Measurements from ENCODE around the gene ZNF675. TPM values are rescaled to one million over a fixed set of nuclear protein-coding genes. Genes with fewer than 3 reads are reported as not detected.
"Not testable (repeated sequence)": the region's sequence is repeated elsewhere in the genome, so short reads cannot be mapped to it uniquely, and the experiment has no call there.

ZNF675 gene
- 12.9 TPM for total RNA-seq

GRCh38 chr19:23686621-23687423, at the start of gene ZNF675:
Gene ZNF675 (minus strand): TSS chr19:23687212. CDS start chr19:23687033, 179 bp downstream.
- peak; percentile 97 for DNase-seq

- DNase-seq: not testable (repeated sequence)
These were observed 43.9 kb upstream of the ZNF675 start for GRCh38 chr19:23730729-23731465.

- DNase-seq: peak; percentile 3
These were observed 37.1 kb upstream of the ZNF675 start for GRCh38 chr19:23724161-23724560.

- no peak for DNase-seq
These were observed 31.8 kb upstream of the ZNF675 start for GRCh38 chr19:23718802-23719201.

- DNase-seq: no peak
These were observed 29.8 kb upstream of the ZNF675 start for GRCh38 chr19:23716792-23717191.

GRCh38 chr19:23709347-23709746, 22.3 kb upstream of the ZNF675 start:
- DNase-seq: no peak

GRCh38 chr19:23706657-23707056, 19.6 kb upstream of the ZNF675 start:
- no peak for DNase-seq

GRCh38 chr19:23699521-23699860, 12.5 kb upstream of the ZNF675 start:
- DNase-seq: no peak

GRCh38 chr19:23698711-23699520, 11.9 kb upstream of the ZNF675 start:
- DNase-seq: peak; percentile 45

- not testable (repeated sequence) for DNase-seq
These were observed 5.9 kb upstream of the ZNF675 start for GRCh38 chr19:23692937-23693336.

GRCh38 chr19:23673132-23673531, 13.9 kb downstream of the ZNF675 start:
- DNase-seq: no peak

- not testable (repeated sequence) for DNase-seq
These were observed 18.4 kb downstream of the ZNF675 start for GRCh38 chr19:23668606-23669005.

- no peak for DNase-seq
These were observed 21.2 kb downstream of the ZNF675 start for GRCh38 chr19:23665651-23666410.

GRCh38 chr19:23649817-23650216, 37.2 kb downstream of the ZNF675 start:
- not testable (repeated sequence) for DNase-seq

Other genes with a start within 250 kb of the ZNF675 start
- 4.7 TPM for gene ZNF681, start 71.7 kb upstream of the ZNF675 start, total RNA-seq
- 9.3 TPM for gene ZNF726, start 227.7 kb upstream of the ZNF675 start, total RNA-seq

Data from tongue (tissue), 2 donors.